GM23338 (cell line): ENCODE results near the gene ZNF557. TPM values are rescaled to one million over a fixed set of nuclear protein-coding genes. Genes with fewer than 3 reads are reported as not detected.

Experiments used
- ATAC-seq: fragments of 200-7000 bp; cut with Tn5 transposase; 3 replicates; pipeline ENCODE4 v1.9.1; 2020
- DNase-seq: peaks from one replicate; pipeline ENCODE4 v3.0.0-alpha.2; 2015; ENCODE audit warnings: low spot score
- H2AFZ ChIP-seq: fragments of 200-600 bp; sonication (generic); 2 replicates; pipeline ENCODE4 v1.8.0; 2016; ENCODE audit warnings: antibody characterized with exemption, mild to moderate bottlenecking, moderate library complexity
- H3F3A ChIP-seq: fragments of 200-600 bp; sonication (generic); replicated peaks from 2 replicates; pipeline ENCODE4 v1.8.0; 2017; ENCODE audit warnings: antibody characterized with exemption, mixed run types, low read depth
- H3K27ac ChIP-seq: fragments of 200-600 bp; sonication (generic); 2 replicates; pipeline ENCODE4 v1.6.1; 2016; ENCODE audit warnings: low read depth
- H3K27me3 ChIP-seq: fragments of 200-600 bp; sonication (generic); 2 replicates; pipeline ENCODE4 v1.8.0; 2016; ENCODE audit warnings: mild to moderate bottlenecking, mixed run types, moderate library complexity; ENCODE audit not compliant: insufficient read depth
- H3K36me3 ChIP-seq: fragments of 200-600 bp; sonication (generic); 2 replicates; pipeline ENCODE4 v1.8.0; 2016; ENCODE audit warnings: mild to moderate bottlenecking; ENCODE audit not compliant: insufficient read depth
- H3K4me1 ChIP-seq: fragments of 200-600 bp; sonication (generic); 2 replicates; pipeline ENCODE4 v1.8.0; 2016; ENCODE audit warnings: mild to moderate bottlenecking, moderate library complexity; ENCODE audit not compliant: insufficient read depth
- H3K4me2 ChIP-seq: fragments of 200-600 bp; sonication (generic); 2 replicates; pipeline ENCODE4 v1.7.1; 2017; ENCODE audit warnings: mixed run types
- H3K4me3 ChIP-seq: fragments of 200-600 bp; sonication (generic); 2 replicates; pipeline ENCODE4 v1.6.1; 2016; ENCODE audit warnings: mixed run types
- H3K79me2 ChIP-seq: fragments of 200-600 bp; sonication (generic); replicated peaks from 2 replicates; pipeline ENCODE4 v1.8.0; 2017; ENCODE audit warnings: mild to moderate bottlenecking; ENCODE audit not compliant: insufficient read depth
- H3K9me2 ChIP-seq: fragments of 200-600 bp; sonication (generic); 2 replicates; pipeline ENCODE4 v1.8.0; 2017; ENCODE audit not compliant: insufficient read depth
- H4K20me1 ChIP-seq: fragments of 200-600 bp; sonication (generic); replicated peaks from 2 replicates; pipeline ENCODE4 v1.8.0; 2017; ENCODE audit warnings: mild to moderate bottlenecking; ENCODE audit not compliant: insufficient read depth
- H3K27ac Mint-ChIP-seq: 2 replicates; pipeline ENCODE4 v1.8.0; 2020; ENCODE audit warnings: inconsistent platforms, mild to moderate bottlenecking, moderate library complexity, mixed read lengths
- H3K27me3 Mint-ChIP-seq: 3 replicates; pipeline ENCODE4 v1.8.0; 2022; ENCODE audit warnings: low read depth, mild to moderate bottlenecking, moderate library complexity, mixed read lengths, inconsistent platforms; ENCODE audit not compliant: insufficient read depth, poor library complexity
- H3K36me3 Mint-ChIP-seq: 3 replicates; pipeline ENCODE4 v1.8.0; 2021; ENCODE audit warnings: low read depth, mild to moderate bottlenecking, inconsistent platforms, moderate library complexity, mixed read lengths
- H3K4me1 Mint-ChIP-seq: 3 replicates; pipeline ENCODE4 v1.8.0; 2020; ENCODE audit warnings: mild to moderate bottlenecking, inconsistent platforms, mixed read lengths
- H3K4me3 Mint-ChIP-seq: 3 replicates; pipeline ENCODE4 v1.8.0; 2021; ENCODE audit warnings: moderate library complexity, mild to moderate bottlenecking, inconsistent platforms, mixed read lengths
- H3K9me3 Mint-ChIP-seq: 3 replicates; pipeline ENCODE4 v1.8.0; 2020; ENCODE audit warnings: moderate library complexity, mild to moderate bottlenecking, inconsistent platforms, mixed read lengths
- CREB1 ChIP-seq: fragments of 250-450 bp; sonication (Bioruptor Pico); IDR thresholded peaks from 2 replicates; pipeline ENCODE4 v1.5.0; 2020; ENCODE audit warnings: low read depth, mild to moderate bottlenecking, moderate library complexity
- CTCF ChIP-seq, 2 experiments: fragments of 200-600 bp in 1 of 2; sonication (generic) in 1 of 2; conservative IDR thresholded peaks; 2 replicates each; pipeline versions ENCODE4 v1.5.1 to v1.6.1; 2016 to 2017; ENCODE audit warnings: antibody characterized with exemption in 2 of 2, low read depth in 2 of 2, mild to moderate bottlenecking in 2 of 2, moderate library complexity in 1 of 2
- ETS1 ChIP-seq: IDR thresholded peaks from 2 replicates; pipeline ENCODE4 v1.6.1; 2016; ENCODE audit warnings: antibody characterized with exemption
- EZH2 ChIP-seq: fragments of 200-600 bp; sonication (generic); IDR thresholded peaks from one replicate; pipeline ENCODE4 v1.8.0; 2017; ENCODE audit warnings: antibody characterized with exemption, mild to moderate bottlenecking, low read depth; ENCODE audit not compliant: unreplicated experiment
- EZH2phosphoT487 ChIP-seq: fragments of 200-600 bp; sonication (generic); IDR thresholded peaks from one replicate; pipeline ENCODE4 v1.8.1; 2018; ENCODE audit warnings: antibody characterized with exemption; ENCODE audit not compliant: unreplicated experiment
- JUNB ChIP-seq: IDR thresholded peaks from one replicate; pipeline ENCODE4 v1.6.1; 2016; ENCODE audit warnings: antibody characterized with exemption; ENCODE audit not compliant: unreplicated experiment
- NANOG ChIP-seq: IDR thresholded peaks from 2 replicates; pipeline ENCODE4 v1.6.1; 2016; ENCODE audit warnings: antibody characterized with exemption, borderline replicate concordance
- POLR2AphosphoS5 ChIP-seq: IDR thresholded peaks from 2 replicates; pipeline ENCODE4 v1.6.1; 2016; ENCODE audit warnings: antibody characterized with exemption, low read depth
- STAT1 ChIP-seq: IDR thresholded peaks from one replicate; pipeline ENCODE4 v1.6.1; 2016; ENCODE audit warnings: antibody characterized with exemption; ENCODE audit not compliant: unreplicated experiment
- ZNF114 ChIP-seq: fragments of 250-450 bp; sonication (Bioruptor Pico); IDR thresholded peaks from 2 replicates; pipeline ENCODE4 v1.5.0; 2020; ENCODE audit warnings: mild to moderate bottlenecking, moderate library complexity
- ZNF331 ChIP-seq: fragments of 250-450 bp; sonication (Bioruptor Pico); IDR thresholded peaks from 2 replicates; pipeline ENCODE4 v1.5.0; 2020; ENCODE audit warnings: low read depth, mild to moderate bottlenecking, moderate library complexity
- polyA plus RNA-seq: library from polyadenylated mRNA; unstranded; fragments of >200 nt; fragmentation: Nextera tagmentation; extraction: Ambion mirVana; gene quantifications from 2 replicates; pipeline ENCODE4 v1.2.1, GENCODE V29; 2016
- total RNA-seq: library from RNA; depleted of rRNA; stranded (reverse); fragments of >200 nt; shearing (Covaris generic); gene quantifications from 2 replicates; pipeline ENCODE4 v1.2.3, GENCODE V29; 2014
- TF ChIP-seq, protein P1 (sequence below): IDR thresholded peaks from one replicate; pipeline ENCODE4 v1.6.1; 2018; ENCODE audit warnings: antibody characterized with exemption; ENCODE audit not compliant: unreplicated experiment

The ZNF557 gene
- total and polyA plus RNA-seq, 2 experiments from 2014 or later: 3.7 to 10.3 TPM

GRCh38 chr19:7122701-7123100 is 53.2 kb downstream of the ZNF557 start (continued):
- TF ChIP-seq ETS1 (no peak), EZH2phosphoT487 (no peak), ZNF114 (CRISPR knock-in tag) (no peak), POLR2AphosphoS5 (no peak), STAT1 (no peak), ZNF331 (CRISPR knock-in tag) (no peak), CTCF (conservative IDR thresholded peaks at IDR 0.05; ENCODE audit: low read depth in 2 of 2) (no peak), JUNB (no peak), CREB1 (CRISPR knock-in tag) (no peak), EZH2 (no peak)
- TF ChIP-seq, protein P1, sequence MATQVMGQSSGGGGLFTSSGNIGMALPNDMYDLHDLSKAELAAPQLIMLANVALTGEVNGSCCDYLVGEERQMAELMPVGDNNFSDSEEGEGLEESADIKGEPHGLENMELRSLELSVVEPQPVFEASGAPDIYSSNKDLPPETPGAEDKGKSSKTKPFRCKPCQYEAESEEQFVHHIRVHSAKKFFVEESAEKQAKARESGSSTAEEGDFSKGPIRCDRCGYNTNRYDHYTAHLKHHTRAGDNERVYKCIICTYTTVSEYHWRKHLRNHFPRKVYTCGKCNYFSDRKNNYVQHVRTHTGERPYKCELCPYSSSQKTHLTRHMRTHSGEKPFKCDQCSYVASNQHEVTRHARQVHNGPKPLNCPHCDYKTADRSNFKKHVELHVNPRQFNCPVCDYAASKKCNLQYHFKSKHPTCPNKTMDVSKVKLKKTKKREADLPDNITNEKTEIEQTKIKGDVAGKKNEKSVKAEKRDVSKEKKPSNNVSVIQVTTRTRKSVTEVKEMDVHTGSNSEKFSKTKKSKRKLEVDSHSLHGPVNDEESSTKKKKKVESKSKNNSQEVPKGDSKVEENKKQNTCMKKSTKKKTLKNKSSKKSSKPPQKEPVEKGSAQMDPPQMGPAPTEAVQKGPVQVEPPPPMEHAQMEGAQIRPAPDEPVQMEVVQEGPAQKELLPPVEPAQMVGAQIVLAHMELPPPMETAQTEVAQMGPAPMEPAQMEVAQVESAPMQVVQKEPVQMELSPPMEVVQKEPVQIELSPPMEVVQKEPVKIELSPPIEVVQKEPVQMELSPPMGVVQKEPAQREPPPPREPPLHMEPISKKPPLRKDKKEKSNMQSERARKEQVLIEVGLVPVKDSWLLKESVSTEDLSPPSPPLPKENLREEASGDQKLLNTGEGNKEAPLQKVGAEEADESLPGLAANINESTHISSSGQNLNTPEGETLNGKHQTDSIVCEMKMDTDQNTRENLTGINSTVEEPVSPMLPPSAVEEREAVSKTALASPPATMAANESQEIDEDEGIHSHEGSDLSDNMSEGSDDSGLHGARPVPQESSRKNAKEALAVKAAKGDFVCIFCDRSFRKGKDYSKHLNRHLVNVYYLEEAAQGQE: no peak

- Histone ChIP-seq H3F3A (no peaks in the 10 kb centered on the region), H3K36me3 (peaks cover 19% of the 10 kb centered on the region), H3K4me2 (no peak overlapping the region), H3K27me3 (no peaks in the 10 kb centered on the region), H3K9me2 (no peaks in the 10 kb centered on the region), H4K20me1 (no peaks in the 10 kb centered on the region), H3K4me1 (no peaks in the 10 kb centered on the region), H2AFZ (no peak overlapping the region), H3K27ac (no peak overlapping the region), H3K79me2 (no peaks in the 10 kb centered on the region), H3K4me3 (no peak overlapping the region)
- ATAC-seq: no peak
- DNase-seq: no peak
- Mint-ChIP-seq H3K36me3 (peaks cover 75% of the 10 kb centered on the region), H3K4me3 (no peak overlapping the region), H3K27me3 (peaks cover 4% of the 10 kb centered on the region), H3K27ac (no peak overlapping the region), H3K4me1 (no peaks in the 10 kb centered on the region), H3K9me3 (peaks cover 24% of the 10 kb centered on the region)
- no peak for TF ChIP-seq STAT1
- TF ChIP-seq ETS1: no peak
- TF ChIP-seq CTCF (conservative IDR thresholded peaks at IDR 0.05; ENCODE audit: low read depth in 2 of 2): no peak
- no peak for TF ChIP-seq ZNF331 (CRISPR knock-in tag)
- TF ChIP-seq EZH2phosphoT487: no peak
- no peak for TF ChIP-seq ZNF114 (CRISPR knock-in tag)
- no peak for TF ChIP-seq NANOG
- TF ChIP-seq, protein P1: no peak
- no peak for TF ChIP-seq POLR2AphosphoS5
- TF ChIP-seq JUNB: no peak
These were observed 55.3 kb downstream of the ZNF557 start for GRCh38 chr19:7124782-7125181.
